Adrenal gland (tissue), 5 donors: ENCODE results near the gene UPP1.

Experiments
- CTCF ChIP-seq, 6 experiments: fragments of 450-650 bp in 4 of 6; fragments of 200-600 bp in 2 of 6; sonication (generic) in 1 of 6; IDR thresholded peaks; 1 replicate in 5 of 6; 2 replicates in 1 of 6; pipeline versions ENCODE4 v1.5.1 to v1.8.0; 2016 to 2021; ENCODE audit warnings: antibody characterized with exemption in 6 of 6, mild to moderate bottlenecking in 2 of 6, moderate library complexity in 1 of 6
- POLR2A ChIP-seq, 2 donors: fragments of 450-650 bp; IDR thresholded peaks; one replicate each; pipeline ENCODE4 v1.6.1; 2017; ENCODE audit warnings: antibody characterized with exemption in 2 of 2, mild to moderate bottlenecking in 2 of 2, moderate library complexity in 1 of 2
- donor health status: DM: no; HTN: no; CAD: no.

- TF ChIP-seq CTCF (IDR thresholded peaks at IDR 0.05): no peak
- TF ChIP-seq POLR2A (IDR thresholded peaks at IDR 0.05): no peak
These were observed 58.1 kb downstream of the UPP1 start for GRCh38 chr7:48147078-48147591.
